Prostate gland (tissue), 2 donors: Measurements from ENCODE around the gene BCR. TPM values are rescaled to one million over a fixed set of nuclear protein-coding genes. Genes with fewer than 3 reads are reported as not detected.

Experiments used
- DNase-seq: peaks from one replicate; pipeline ENCODE4 v3.0.0-alpha.2; 2019; ENCODE audit warnings: low spot score
- H3K27ac ChIP-seq, 2 donors: fragments of 200-600 bp; sonication (generic); 2 replicates each; pipeline ENCODE4 v1.5.1; 2017 to 2019
- H3K27me3 ChIP-seq: fragments of 200-600 bp; sonication (generic); replicated peaks from 2 replicates; pipeline ENCODE4 v1.5.1; 2019; ENCODE audit not compliant: insufficient read depth
- H3K36me3 ChIP-seq, 2 donors: fragments of 200-600 bp; sonication (generic); 1 replicate in 1 of 2; 2 replicates in 1 of 2; pipeline versions ENCODE4 v1.5.1 to v1.8.1; 2017 to 2019
- H3K4me1 ChIP-seq: fragments of 200-600 bp; sonication (generic); replicated peaks from 2 replicates; pipeline ENCODE4 v1.5.1; 2019
- H3K4me3 ChIP-seq, 2 donors: fragments of 200-600 bp; sonication (generic); 2 replicates each; pipeline ENCODE4 v1.5.1; 2017 to 2019
- H3K9me3 ChIP-seq: fragments of 200-600 bp; sonication (generic); 2 replicates; pipeline ENCODE4 v1.5.1; 2017
- CTCF ChIP-seq, 4 experiments: fragments of 200-600 bp in 2 of 4; fragments of 450-650 bp in 2 of 4; sonication (generic) in 2 of 4; IDR thresholded peaks; 1 replicate in 3 of 4; 2 replicates in 1 of 4; pipeline ENCODE4 v1.5.1; 2016 to 2019; ENCODE audit warnings: antibody characterized with exemption in 4 of 4, mild to moderate bottlenecking in 2 of 4, moderate library complexity in 2 of 4
- POLR2A ChIP-seq: fragments of 450-650 bp; IDR thresholded peaks from one replicate; pipeline ENCODE4 v1.6.1; 2016; ENCODE audit warnings: antibody characterized with exemption, mild to moderate bottlenecking
- POLR2AphosphoS5 ChIP-seq: sonication (generic); formaldehyde crosslinking; IDR thresholded peaks from one replicate; pipeline ENCODE4 v1.6.1; 2017; ENCODE audit warnings: antibody characterized with exemption
- WGBS: methylation state at CpG from one replicate; pipeline ENCODE4 v1.1.5; 2018; 5-methylcytosine and 5-hydroxymethylcytosine counted together
- intact Hi-C: fragments of 100-400 bp; cut with DNase I; formaldehyde crosslinking; loops from one replicate; pipeline ENCODE4 v1.14.2; 2022
- total RNA-seq, 2 donors: library from RNA; depleted of rRNA; stranded (reverse); fragments of >200 nt; gene quantifications; one replicate each; pipeline ENCODE4 v1.1.0, GENCODE V29; 2016

BCR gene
- total RNA-seq, 2 donors from 2014 or later: 32.7 to 88.8 TPM

DNA sequence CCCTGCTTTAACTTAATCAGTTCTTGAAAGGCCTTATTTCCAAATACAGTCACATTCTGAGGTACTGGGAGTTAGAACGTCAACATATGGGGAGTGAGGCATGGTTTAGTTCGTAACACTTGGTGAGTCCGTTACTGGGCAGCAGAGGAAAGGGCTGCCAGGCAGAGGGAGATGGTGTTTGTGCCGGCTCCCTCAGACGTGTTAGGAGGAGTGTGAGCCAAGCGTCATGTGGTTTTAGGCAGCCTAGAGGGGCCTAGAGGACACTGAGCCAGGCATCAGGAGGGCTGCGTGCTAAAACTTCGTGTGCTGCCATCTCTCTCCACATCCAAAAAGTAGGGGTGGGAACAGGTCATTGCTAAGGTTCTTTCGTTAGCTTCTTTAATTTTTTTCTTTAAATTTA is 10.2 kb downstream of the BCR start:
- TF ChIP-seq CTCF (IDR thresholded peaks at IDR 0.05) (no peak), POLR2AphosphoS5 (no peak), POLR2A (no peak)
- H3K36me3 ChIP-seq: no peaks in the 10 kb centered on the region
- H3K27me3 ChIP-seq: no peaks in the 10 kb centered on the region
- no peak overlapping the region for H3K27ac ChIP-seq
- WGBS: 80% methylated on average over 9 of the region's 9 CpGs
- no peak overlapping the region for H3K4me3 ChIP-seq
- no peaks in the 10 kb centered on the region for H3K4me1 ChIP-seq
- intact Hi-C loops: no loop called here
- H3K9me3 ChIP-seq: no peaks in the 10 kb centered on the region
- no peak for DNase-seq

DNA sequence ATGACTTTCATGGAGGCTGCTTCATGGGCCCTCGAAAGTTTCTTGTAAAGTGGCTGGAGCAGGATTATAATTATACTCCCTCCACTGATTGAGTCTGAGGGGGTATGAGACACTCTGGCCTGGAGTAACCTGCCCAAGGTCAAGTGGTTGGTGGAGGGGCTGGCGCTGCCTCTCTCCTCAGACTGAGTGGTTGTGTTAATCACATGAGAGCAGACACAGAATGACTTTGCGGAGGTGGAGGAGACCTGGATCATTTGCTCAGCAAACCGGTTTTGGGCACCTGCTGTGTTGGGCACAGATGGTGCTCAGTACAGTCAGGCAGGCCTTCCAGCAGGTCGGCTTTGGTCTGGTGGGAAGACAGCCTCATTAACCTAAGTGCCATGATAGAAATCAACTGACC is 11.8 kb downstream of the BCR start:
- TF ChIP-seq CTCF (IDR thresholded peaks at IDR 0.05) (no peak), POLR2AphosphoS5 (peak; percentile 40)
- DNase-seq: no peak

GRCh38 chr22:23192558-23192957 is 12.2 kb downstream of the BCR start:
- Histone ChIP-seq H3K27ac (no peak overlapping the region), H3K4me3 (no peak overlapping the region), H3K36me3 (no peaks in the 10 kb centered on the region), H3K27me3 (no peaks in the 10 kb centered on the region), H3K4me1 (no peaks in the 10 kb centered on the region), H3K9me3 (no peaks in the 10 kb centered on the region)
- intact Hi-C loops: no loop called here
- TF ChIP-seq POLR2A (no peak), CTCF (IDR thresholded peaks at IDR 0.05) (no peak), POLR2AphosphoS5 (no peak)
- DNase-seq: no peak
- WGBS: 89% methylated on average over 4 of the region's 4 CpGs

More for the DNA sequence above, 11.8 kb downstream of the BCR start:
- H3K27me3 ChIP-seq: no peaks in the 10 kb centered on the region
- H3K9me3 ChIP-seq: no peaks in the 10 kb centered on the region
- no peak overlapping the region for H3K27ac ChIP-seq
- 56% methylated on average over 5 of the region's 5 CpGs for whole genome bisulfite sequencing
- no peaks in the 10 kb centered on the region for H3K4me1 ChIP-seq
- no peak overlapping the region for H3K4me3 ChIP-seq
- H3K36me3 ChIP-seq: no peaks in the 10 kb centered on the region
- intact Hi-C loops: no loop called here

GRCh38 chr22:23193196-23193827 is 13.0 kb downstream of the BCR start:
- Histone ChIP-seq H3K27me3 (no peaks in the 10 kb centered on the region), H3K4me1 (no peaks in the 10 kb centered on the region), H3K9me3 (no peaks in the 10 kb centered on the region), H3K27ac (no peak overlapping the region), H3K36me3 (no peaks in the 10 kb centered on the region), H3K4me3 (no peak overlapping the region)
- intact Hi-C loops: no loop called here
- DNase-seq: no peak
- TF ChIP-seq CTCF (IDR thresholded peaks at IDR 0.05) (no peak), POLR2A (no peak), POLR2AphosphoS5 (no peak)
- WGBS: 93% methylated on average over 5 of the region's 5 CpGs

DNA sequence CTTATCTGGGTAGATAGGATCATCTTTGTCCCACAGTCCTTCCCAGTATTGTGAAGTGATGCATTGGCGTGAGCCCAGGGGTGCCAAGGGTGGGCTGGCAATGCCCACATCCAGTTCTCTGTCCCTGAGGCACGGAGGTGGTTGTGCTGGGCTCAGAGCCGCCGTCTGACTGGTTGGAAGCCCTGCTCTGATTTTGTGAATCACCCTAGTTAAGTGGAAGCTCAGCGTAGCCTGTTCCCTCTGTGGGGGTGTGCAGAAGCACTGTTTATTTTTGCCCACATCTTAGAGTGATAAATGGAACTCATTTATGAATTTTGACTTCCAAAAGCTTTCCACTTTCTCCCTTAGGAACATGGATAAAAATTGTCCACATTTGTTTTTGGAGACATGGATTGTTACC is 13.6 kb downstream of the BCR start:
- DNase-seq: no peak
- H3K9me3 ChIP-seq: no peaks in the 10 kb centered on the region
- no peaks in the 10 kb centered on the region for H3K4me1 ChIP-seq
- 62% methylated on average over 5 of the region's 5 CpGs for WGBS
- TF ChIP-seq CTCF (IDR thresholded peaks at IDR 0.05): no peak
- TF ChIP-seq POLR2A: no peak
- no peak for TF ChIP-seq POLR2AphosphoS5
- no peaks in the 10 kb centered on the region for H3K27me3 ChIP-seq
- no peak overlapping the region for H3K4me3 ChIP-seq
- H3K27ac ChIP-seq: no peak overlapping the region
- intact Hi-C loops: no loop called here
- no peaks in the 10 kb centered on the region for H3K36me3 ChIP-seq
